ENCODE data around the gene FABP1. TPM values are rescaled to one million over a fixed set of nuclear protein-coding genes. Genes with fewer than 3 reads are reported as not detected.

The FABP1 gene
- total RNA-seq, 1 donor from 2014 or later, result not detected

GRCh38 chr2:88137833-88138232 lies 10.0 kb upstream of the FABP1 start:
- no peak for DNase-seq (ENCODE audit: low read depth)

- no peak for DNase-seq (ENCODE audit: low read depth)
Measured at GRCh38 chr2:88136817-88137216, 9.0 kb upstream of the FABP1 start.

- no peak for DNase-seq (ENCODE audit: low read depth)
Measured at GRCh38 chr2:88133875-88134274, 6.0 kb upstream of the FABP1 start.

- DNase-seq (ENCODE audit: low read depth), result no peak
Measured at GRCh38 chr2:88131999-88132368, 4.1 kb upstream of the FABP1 start.

- no peak for DNase-seq (ENCODE audit: low read depth)
Measured at GRCh38 chr2:88131201-88131998, 3.5 kb upstream of the FABP1 start.

- DNase-seq (ENCODE audit: low read depth), result no peak
Measured at GRCh38 chr2:88129313-88129959, 1.6 kb upstream of the FABP1 start.

- DNase-seq (ENCODE audit: low read depth), result no peak
Measured at GRCh38 chr2:88128654-88129312, 921 bp upstream of the FABP1 start.

GRCh38 chr2:88127638-88127887 lies 299 bp downstream of the FABP1 start:
- DNase-seq (ENCODE audit: low read depth), result no peak

GRCh38 chr2:88126772-88127637 lies 857 bp downstream of the FABP1 start:
- DNase-seq (ENCODE audit: low read depth), result no peak

GRCh38 chr2:88125924-88126771 lies 1.7 kb downstream of the FABP1 start:
- DNase-seq (ENCODE audit: low read depth), result no peak

- no peak for DNase-seq (ENCODE audit: low read depth)
Measured at GRCh38 chr2:88125344-88125923, 2.4 kb downstream of the FABP1 start.

- no peak for DNase-seq (ENCODE audit: low read depth)
Measured at GRCh38 chr2:88123975-88124917, 3.6 kb downstream of the FABP1 start.

GRCh38 chr2:88123164-88123974 lies 4.5 kb downstream of the FABP1 start:
- DNase-seq (ENCODE audit: low read depth), result no peak

GRCh38 chr2:88122141-88122884 lies 5.5 kb downstream of the FABP1 start:
- DNase-seq (ENCODE audit: low read depth), result no peak

GRCh38 chr2:88121678-88122077 lies 6.2 kb downstream of the FABP1 start:
- no peak for DNase-seq (ENCODE audit: low read depth)

- DNase-seq (ENCODE audit: low read depth), result no peak
Measured at GRCh38 chr2:88117973-88118372, 9.9 kb downstream of the FABP1 start.

GRCh38 chr2:88116669-88117432 lies 11.0 kb downstream of the FABP1 start:
- no peak for DNase-seq (ENCODE audit: low read depth)
